Fibroblast of the aortic adventitia (primary cell): ENCODE results near the gene FAM98A. TPM values are rescaled to one million over a fixed set of nuclear protein-coding genes. Genes with fewer than 3 reads are reported as not detected.

Experiments used
- small RNA-seq: library from RNA; depleted of rRNA; stranded (forward); fragments of <200 nt; gene quantifications from one replicate; pipeline ENCODE3, GENCODE V24; 2012
- total RNA-seq: library from RNA; depleted of rRNA; stranded (reverse); fragments of >200 nt; gene quantifications from 2 replicates; pipeline ENCODE4 v1.2.3, GENCODE V29; 2012; ENCODE audit warnings: low replicate concordance

FAM98A gene
- total RNA-seq, 1 donor: 58.7 TPM

Small RNA genes lying within 50 kb of the gene (small RNA-seq; reads per million reads assigned to genes)
- not detected for gene ATP6V0E1P3

Other genes starting within 250 kb of the FAM98A start
- gene RASGRP3, start 122.7 kb downstream of the FAM98A start, total RNA-seq: 5.9 and 7.8 TPM in 2 replicates